ENCODE measurements around the gene UBE2J2.

UBE2J2 gene

GRCh38 chr1:1262071-1262470, 11.6 kb downstream of the UBE2J2 start:
- no peak for TF ChIP-seq CTCF (IDR thresholded peaks at IDR 0.05)
- no peak for TF ChIP-seq ZFX (IDR thresholded peaks at IDR 0.05; ENCODE audit: borderline replicate concordance)
- no peak overlapping the region for H3K27ac ChIP-seq

DNA sequence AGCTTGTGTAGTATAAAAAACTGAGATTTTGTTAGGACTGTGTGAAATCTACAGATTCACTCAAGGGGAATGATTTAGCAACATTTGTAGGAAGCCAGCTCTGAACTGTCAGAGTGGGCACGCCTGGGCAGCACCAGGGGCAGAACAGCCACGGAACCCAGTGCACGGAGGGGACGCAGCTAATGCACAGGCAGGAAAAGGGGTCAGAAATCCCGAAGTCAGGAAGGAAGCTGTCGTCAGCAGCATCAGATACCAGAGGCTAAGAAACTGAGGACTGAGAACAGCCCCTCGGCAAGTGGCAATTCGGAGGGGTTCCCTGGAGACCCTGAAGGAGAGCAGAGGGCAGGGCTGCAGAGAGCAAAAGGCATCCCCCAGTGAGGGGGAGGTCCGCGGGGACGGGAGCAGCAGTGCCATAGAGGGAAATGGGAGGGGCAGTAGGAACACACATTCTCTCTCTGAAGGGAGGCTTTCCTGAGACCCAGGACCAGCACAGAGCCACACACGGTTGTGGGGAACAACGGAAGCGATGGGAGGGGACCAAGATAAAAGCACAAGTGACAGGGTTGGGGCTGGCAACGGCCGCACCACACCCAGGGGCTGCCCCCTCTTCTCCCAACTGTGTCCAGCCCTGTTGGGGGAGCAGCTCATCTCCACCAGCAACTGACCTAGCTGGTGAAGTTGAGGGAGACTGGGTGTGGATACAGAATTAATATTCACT, 12.7 kb downstream of the UBE2J2 start:
- H3K27ac ChIP-seq: no peak overlapping the region
- TF ChIP-seq CTCF (IDR thresholded peaks at IDR 0.05) (no peak), ZFX (IDR thresholded peaks at IDR 0.05; ENCODE audit: borderline replicate concordance) (no peak)

DNA sequence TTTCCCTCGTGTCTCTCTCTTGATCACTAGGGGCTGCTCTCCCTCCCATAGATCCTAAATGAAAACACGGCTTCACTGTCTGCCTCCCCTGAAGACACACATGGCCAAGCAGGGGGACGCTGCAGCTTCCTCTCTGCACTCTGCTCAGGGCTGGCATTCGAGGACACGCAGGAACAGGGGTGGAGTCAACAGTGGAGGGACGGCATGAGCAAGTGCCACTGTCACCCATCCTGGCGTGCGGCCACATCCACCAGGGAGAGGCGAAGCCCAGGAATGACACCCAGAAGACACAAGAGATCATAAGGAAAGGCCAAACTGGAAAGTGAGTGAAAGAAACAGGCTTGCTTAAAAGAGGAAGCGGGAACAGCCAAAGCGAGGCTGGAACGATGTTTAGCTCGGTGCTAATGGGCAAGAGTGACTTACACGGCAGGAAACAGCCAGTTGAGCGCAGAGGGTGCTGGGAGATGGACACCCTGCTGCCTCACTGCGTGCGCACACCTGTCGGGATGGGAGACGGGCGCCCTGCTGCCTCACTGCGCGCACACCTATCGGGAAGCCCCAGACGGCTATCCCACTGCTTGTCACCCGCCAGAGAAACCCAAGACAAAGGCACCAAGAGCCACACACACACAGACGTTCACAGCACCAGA, 13.6 kb downstream of the UBE2J2 start:
- no peak overlapping the region for H3K27ac ChIP-seq
- no peak for TF ChIP-seq ZFX (IDR thresholded peaks at IDR 0.05; ENCODE audit: borderline replicate concordance)
- TF ChIP-seq CTCF (IDR thresholded peaks at IDR 0.05): no peak

DNA sequence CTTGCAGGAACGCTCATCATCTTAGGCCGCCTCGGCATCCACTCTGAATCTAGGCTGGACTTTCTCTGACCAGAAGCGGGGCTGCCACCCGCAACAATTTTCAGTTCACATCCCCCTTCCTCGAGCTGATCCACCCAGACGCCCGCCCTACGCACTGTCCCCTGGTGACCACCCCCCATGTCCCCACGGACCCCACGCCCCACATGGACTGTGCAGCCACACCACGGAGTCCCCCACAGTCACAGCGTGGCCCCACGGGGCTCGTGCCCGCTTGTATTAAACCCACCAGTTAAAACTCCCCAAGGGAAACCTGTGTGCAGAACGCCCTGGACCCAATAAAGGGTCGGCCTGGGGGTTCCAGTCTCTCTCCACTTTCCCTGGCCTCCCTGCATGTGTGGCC, 14.1 kb downstream of the UBE2J2 start:
- TF ChIP-seq ZFX (IDR thresholded peaks at IDR 0.05; ENCODE audit: borderline replicate concordance): no peak
- no peak for TF ChIP-seq CTCF (IDR thresholded peaks at IDR 0.05)
- H3K27ac ChIP-seq: no peak overlapping the region

- TF ChIP-seq CTCF (IDR thresholded peaks at IDR 0.05) (no peak), ZFX (IDR thresholded peaks at IDR 0.05; ENCODE audit: borderline replicate concordance) (no peak)
- H3K27ac ChIP-seq: no peak overlapping the region
Measured at GRCh38 chr1:1259119-1259488, 14.6 kb downstream of the UBE2J2 start.

DNA sequence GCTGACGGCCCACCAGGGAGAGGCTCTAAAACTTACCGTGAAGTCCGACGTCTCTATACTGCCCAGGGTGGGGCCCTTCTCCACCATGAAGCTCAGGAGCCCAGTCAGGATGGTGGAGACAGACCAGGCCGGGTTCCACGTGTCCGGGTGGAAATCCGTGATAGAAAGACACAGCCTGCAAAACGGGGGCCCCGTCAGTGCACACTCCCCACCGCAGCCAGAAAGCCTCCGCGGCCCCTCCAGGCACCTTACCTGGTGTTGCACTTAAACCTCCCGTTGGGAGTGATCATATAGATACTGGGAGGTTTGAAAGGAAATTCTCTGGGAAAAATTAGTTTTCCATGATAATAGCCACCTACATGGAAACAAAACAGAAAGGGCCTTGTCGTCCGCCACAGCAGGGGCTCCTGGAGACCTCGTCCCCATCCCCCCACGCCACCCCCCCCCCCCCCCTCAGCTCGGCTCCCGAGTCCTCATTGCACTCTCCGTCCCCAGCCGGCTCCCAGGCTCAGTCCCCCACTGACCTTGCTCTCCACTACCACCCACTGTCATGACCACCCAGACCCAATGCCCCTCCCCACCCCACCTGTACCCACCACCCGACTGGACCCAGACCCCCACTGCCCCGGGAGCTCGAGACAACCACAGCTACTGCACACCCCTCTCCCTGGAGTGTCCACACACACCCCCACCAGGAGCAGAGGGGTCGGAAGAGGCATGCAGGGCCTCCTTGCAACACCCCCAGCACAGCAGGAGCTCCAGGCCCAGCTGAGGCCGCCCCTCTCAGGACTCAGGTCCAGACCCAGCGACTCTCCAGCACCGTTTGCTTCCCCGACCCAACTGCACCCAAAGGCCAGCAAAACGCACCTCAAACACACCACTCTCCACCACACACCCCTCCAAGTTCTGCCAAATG, 16.4 kb downstream of the UBE2J2 start:
- TF ChIP-seq ZFX (IDR thresholded peaks at IDR 0.05; ENCODE audit: borderline replicate concordance) (no peak), CTCF (IDR thresholded peaks at IDR 0.05) (no peak)

More for the DNA sequence above, 16.4 kb downstream of the UBE2J2 start:
- H3K27ac ChIP-seq: no peak overlapping the region
